Activated T-cell treated with anti-CD3 and anti-CD28 coated beads, Interleukin-2, amount 50 U/mL, for 4 hours (primary cell): Measurements from ENCODE around the gene SLC47A1. TPM values are rescaled to one million over a fixed set of nuclear protein-coding genes. Genes with fewer than 3 reads are reported as not detected.

Experiments used
- total RNA-seq, 3 donors: library from RNA; stranded (reverse); gene quantifications; one replicate each; pipeline ENCODE4 v1.2.1, GENCODE V29; 2021

The SLC47A1 gene
- total RNA-seq, 3 donors from 2014 or later = 0.28 to 0.58 (median 0.54) TPM

Other genes starting within 250 kb of the SLC47A1 start
- gene B9D1, start 171.1 kb upstream of the SLC47A1 start, total RNA-seq = 1 to 10 TPM; 5.4 to 7.6 (median 6.6) TPM
- gene MAPK7, start 155.4 kb upstream of the SLC47A1 start, total RNA-seq = 10 to 100 TPM; 10.9 to 12.7 (median 12.1) TPM
- under 1 TPM; 0.13 to 0.48 (median 0.30) TPM for gene MFAP4, start 146.7 kb upstream of the SLC47A1 start, total RNA-seq
- under 1 TPM in 2 of 3 donors, not detected in 1; 0.18 to 0.30 TPM for gene RNF112, start 122.6 kb upstream of the SLC47A1 start, total RNA-seq
- gene ALDH3A2, start 114.9 kb downstream of the SLC47A1 start, total RNA-seq = 10 to 100 TPM; 19.1 to 22.1 (median 19.5) TPM
- not detected for gene SLC47A2, start 182.7 kb downstream of the SLC47A1 start, total RNA-seq
- not detected for gene ALDH3A1, start 214.4 kb downstream of the SLC47A1 start, total RNA-seq